Stimulated activated CD4-positive, alpha-beta T cell treated with anti-CD3 and anti-CD28 coated beads, Interleukin-1b, Interleukin-23, amount 100 ng/mL, for 1 hour (primary cell): ENCODE measurements around the gene DNAJC4.

ENCODE experiments used
- DNase-seq, 2 donors: peaks; one replicate each; pipeline ENCODE4 v3.0.0-alpha.2; 2020; ENCODE audit warnings: low read depth in 2 of 2

DNAJC4 gene

GRCh38 chr11:64230171-64230984 lies at the start of gene DNAJC4:
DNAJC4 (plus strand) TSS chr11:64230548; CDS start chr11:64230855, 307 bp downstream.
- DNase-seq = peak; percentile 69 to 76

GRCh38 chr11:64180891-64181290 lies 49.5 kb upstream of the DNAJC4 start:
- no peak for DNase-seq

- no peak for DNase-seq
These were observed 48.6 kb upstream of the DNAJC4 start for GRCh38 chr11:64181506-64182411.

- DNase-seq = no peak
These were observed 46.5 kb upstream of the DNAJC4 start for GRCh38 chr11:64183890-64184289.

- DNase-seq = no peak
These were observed 45.1 kb upstream of the DNAJC4 start for GRCh38 chr11:64185175-64185692.

- peak; percentile 91 to 98 for DNase-seq
These were observed 44.5 kb upstream of the DNAJC4 start, which contains the start of gene STIP1 for GRCh38 chr11:64185693-64186491. STIP1 (plus strand) TSS chr11:64186171; CDS start chr11:64186262, 91 bp downstream.

- DNase-seq = no peak
These were observed 43.7 kb upstream of the DNAJC4 start for GRCh38 chr11:64186492-64187165.

GRCh38 chr11:64192434-64192833 lies 37.9 kb upstream of the DNAJC4 start:
- no peak for DNase-seq

GRCh38 chr11:64196626-64197025 lies 33.7 kb upstream of the DNAJC4 start:
- no peak for DNase-seq

- DNase-seq = no peak
These were observed 31.8 kb upstream of the DNAJC4 start for GRCh38 chr11:64198511-64198910.

GRCh38 chr11:64201543-64201942 lies 28.8 kb upstream of the DNAJC4 start:
- no peak for DNase-seq

GRCh38 chr11:64202992-64203391 lies 27.4 kb upstream of the DNAJC4 start:
- DNase-seq = no peak

GRCh38 chr11:64203421-64204079 lies 26.8 kb upstream of the DNAJC4 start:
- no peak for DNase-seq

- DNase-seq = no peak
These were observed 26.3 kb upstream of the DNAJC4 start for GRCh38 chr11:64204080-64204440.

GRCh38 chr11:64204464-64204989 lies 25.8 kb upstream of the DNAJC4 start:
- peak in 1 of 2 donors; percentile 64 for DNase-seq

GRCh38 chr11:64206457-64207255 lies 23.7 kb upstream of the DNAJC4 start, which contains the start of gene FERMT3:
FERMT3 (plus strand) TSS chr11:64206721; CDS start chr11:64207365, 644 bp downstream.
- DNase-seq = no peak

- peak in 1 of 2 donors; percentile 44 for DNase-seq
These were observed 22.9 kb upstream of the DNAJC4 start for GRCh38 chr11:64207256-64208085.

GRCh38 chr11:64208086-64208795 lies 22.1 kb upstream of the DNAJC4 start:
- DNase-seq = no peak
